NOMO-1 treated with dmso at 0.1 percent for 144 hours (cell line): ENCODE results near the gene PES1.
"Not testable (repeated sequence)": the region's sequence is repeated elsewhere in the genome, so short reads cannot be mapped to it uniquely, and the experiment has no call there.

ENCODE experiments used
- DNase-seq: peaks from one replicate; lab custom pipeline; 2025; ENCODE audit not compliant: unreplicated experiment; lab: John Stamatoyannopoulos, UW

PES1 gene

GRCh38 chr22:30591588-30592359, at the start of gene PES1:
Gene PES1 (minus strand): TSS chr22:30591910. CDS start chr22:30591833, 77 bp downstream.
- peak; percentile 96 for DNase-seq

- no peak for DNase-seq
Observed at GRCh38 chr22:30640839-30641430, 49.2 kb upstream of the PES1 start.

GRCh38 chr22:30640361-30640760, 48.7 kb upstream of the PES1 start:
- no peak for DNase-seq

GRCh38 chr22:30637701-30638114, 46.0 kb upstream of the PES1 start:
- no peak for DNase-seq

- no peak for DNase-seq
Observed at GRCh38 chr22:30636226-30637077, 44.7 kb upstream of the PES1 start.

- DNase-seq, result peak; percentile 64
Observed at GRCh38 chr22:30635273-30636225, 43.8 kb upstream of the PES1 start, which contains the start of gene SLC35E4. Gene SLC35E4 (plus strand): TSS chr22:30635781. CDS start chr22:30636451, 670 bp downstream.

GRCh38 chr22:30634471-30635233, 42.9 kb upstream of the PES1 start:
- DNase-seq, result peak; percentile 82

GRCh38 chr22:30631469-30631868, 39.8 kb upstream of the PES1 start:
- DNase-seq, result not testable (repeated sequence)

GRCh38 chr22:30628491-30628890, 36.8 kb upstream of the PES1 start:
- DNase-seq, result no peak

- DNase-seq, result no peak
Observed at GRCh38 chr22:30627471-30627870, 35.8 kb upstream of the PES1 start.

- no peak for DNase-seq
Observed at GRCh38 chr22:30626413-30626812, 34.7 kb upstream of the PES1 start.

- DNase-seq, result not testable (repeated sequence)
Observed at GRCh38 chr22:30619909-30620308, 28.2 kb upstream of the PES1 start.

GRCh38 chr22:30617819-30618218, 26.1 kb upstream of the PES1 start:
- no peak for DNase-seq

GRCh38 chr22:30615543-30615954, 23.8 kb upstream of the PES1 start:
- DNase-seq, result no peak

- no peak for DNase-seq
Observed at GRCh38 chr22:30614879-30615278, 23.2 kb upstream of the PES1 start.

GRCh38 chr22:30614268-30614667, 22.6 kb upstream of the PES1 start:
- DNase-seq, result no peak

GRCh38 chr22:30612789-30613188, 21.1 kb upstream of the PES1 start:
- DNase-seq, result no peak

- no peak for DNase-seq
Observed at GRCh38 chr22:30611197-30611596, 19.5 kb upstream of the PES1 start.

GRCh38 chr22:30610299-30610698, 18.6 kb upstream of the PES1 start:
- DNase-seq, result no peak
